Activated B cell treated with CpG ODN at 0.5 μM for 24 hours (primary cell): Measurements from ENCODE around the gene DNAH1. TPM values are rescaled to one million over a fixed set of nuclear protein-coding genes. Genes with fewer than 3 reads are reported as not detected.

Source experiments
- ATAC-seq: fragments of 200-7000 bp; cut with Tn5 transposase; one replicate; pipeline ENCODE4 v1.10.0; 2021; ENCODE audit warnings: low read depth, mild to moderate bottlenecking, moderate library complexity
- CTCF ChIA-PET: fragments of 350-600 bp; sonication (Branson Sonifier 250); formaldehyde crosslinking; loops from one replicate; lab custom pipeline; 2021; ENCODE audit warnings: antibody characterized with exemption; lab: Charles Lee
- POLR2A ChIA-PET: fragments of 350-600 bp; sonication (Branson Sonifier 250); formaldehyde crosslinking; loops from one replicate; lab custom pipeline; 2021; ENCODE audit warnings: antibody characterized with exemption; lab: Charles Lee
- DNase-seq: peaks from one replicate; pipeline ENCODE4 v3.0.0; 2022
- H3K27ac Mint-ChIP-seq: one replicate; pipeline ENCODE4 v1.8.0; 2020; ENCODE audit warnings: mixed read lengths
- H3K27me3 Mint-ChIP-seq: one replicate; pipeline ENCODE4 v1.8.0; 2021; ENCODE audit warnings: mixed read lengths
- H3K36me3 Mint-ChIP-seq: one replicate; pipeline ENCODE4 v1.8.0; 2021; ENCODE audit warnings: low read depth, mixed read lengths
- H3K4me1 Mint-ChIP-seq: one replicate; pipeline ENCODE4 v1.8.0; 2021; ENCODE audit warnings: mixed read lengths
- H3K4me3 Mint-ChIP-seq: one replicate; pipeline ENCODE4 v1.8.0; 2020; ENCODE audit warnings: mild to moderate bottlenecking, mixed read lengths
- H3K9me3 Mint-ChIP-seq: one replicate; pipeline ENCODE4 v1.8.0; 2020; ENCODE audit warnings: mixed read lengths
- intact Hi-C: fragments of 100-400 bp; cut with micrococcal nuclease; formaldehyde crosslinking; loops from one replicate; pipeline ENCODE4 v1.15.1; 2024
- total RNA-seq: library from RNA; stranded (reverse); gene quantifications from 2 replicates; pipeline ENCODE4 v1.2.3, GENCODE V29; 2022
- TF ChIP-seq, protein P1 (sequence below): fragments of 200-600 bp; IDR thresholded peaks from one replicate; pipeline ENCODE4 v1.8.0; 2022; ENCODE audit warnings: antibody characterized with exemption, mild to moderate bottlenecking

DNAH1 gene
- total RNA-seq, 1 donor from 2014 or later, result 25.8 TPM

DNA sequence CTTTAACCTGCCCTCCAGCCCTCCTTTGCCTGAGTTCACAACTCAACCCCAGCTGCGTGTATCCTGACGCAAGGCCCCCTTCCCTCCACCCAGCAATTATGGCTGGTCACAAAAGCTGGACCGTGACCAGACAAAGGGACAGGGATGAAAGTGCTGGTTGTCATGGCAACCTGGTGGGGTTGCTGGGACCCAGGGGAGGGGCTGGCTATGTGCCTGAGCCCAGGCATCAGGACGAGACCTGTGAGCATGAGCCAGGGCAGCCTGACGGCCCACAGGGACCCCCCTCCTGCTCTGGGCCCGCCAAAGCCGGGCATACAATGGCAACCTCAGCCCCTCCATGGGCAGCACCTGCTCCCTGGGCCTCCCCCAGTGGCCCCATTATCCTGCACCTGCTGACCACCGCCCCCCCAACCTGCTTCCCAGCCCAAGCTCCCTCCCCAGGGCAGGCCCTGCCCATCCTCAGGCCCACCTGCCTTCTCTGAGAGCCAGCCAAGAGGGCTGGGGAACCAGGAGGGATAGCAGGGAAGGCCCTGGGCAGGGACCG, 4.5 kb upstream of the DNAH1 start:
- TF ChIP-seq, protein P1, sequence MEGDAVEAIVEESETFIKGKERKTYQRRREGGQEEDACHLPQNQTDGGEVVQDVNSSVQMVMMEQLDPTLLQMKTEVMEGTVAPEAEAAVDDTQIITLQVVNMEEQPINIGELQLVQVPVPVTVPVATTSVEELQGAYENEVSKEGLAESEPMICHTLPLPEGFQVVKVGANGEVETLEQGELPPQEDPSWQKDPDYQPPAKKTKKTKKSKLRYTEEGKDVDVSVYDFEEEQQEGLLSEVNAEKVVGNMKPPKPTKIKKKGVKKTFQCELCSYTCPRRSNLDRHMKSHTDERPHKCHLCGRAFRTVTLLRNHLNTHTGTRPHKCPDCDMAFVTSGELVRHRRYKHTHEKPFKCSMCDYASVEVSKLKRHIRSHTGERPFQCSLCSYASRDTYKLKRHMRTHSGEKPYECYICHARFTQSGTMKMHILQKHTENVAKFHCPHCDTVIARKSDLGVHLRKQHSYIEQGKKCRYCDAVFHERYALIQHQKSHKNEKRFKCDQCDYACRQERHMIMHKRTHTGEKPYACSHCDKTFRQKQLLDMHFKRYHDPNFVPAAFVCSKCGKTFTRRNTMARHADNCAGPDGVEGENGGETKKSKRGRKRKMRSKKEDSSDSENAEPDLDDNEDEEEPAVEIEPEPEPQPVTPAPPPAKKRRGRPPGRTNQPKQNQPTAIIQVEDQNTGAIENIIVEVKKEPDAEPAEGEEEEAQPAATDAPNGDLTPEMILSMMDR, result no peak
- DNase-seq, result no peak
- POLR2A ChIA-PET, result interaction anchor here (1.0 to 1.5 kb wide), 4 partner anchors 14 to 86 kb away, joined by 4 to 7 read pairs (median 6); partner anchors contain the start of genes GLYCTK and TLR9
- peaks cover 4% of the 10 kb centered on the region for H3K36me3 Mint-ChIP-seq
- H3K27me3 Mint-ChIP-seq, result no peaks in the 10 kb centered on the region
- CTCF ChIA-PET, result interaction anchor here (1.2 to 3.0 kb wide), 3 partner anchors 20 to 27 kb away, joined by 3 to 18 read pairs (median 4); no protein-coding TSS in a partner anchor
- peak overlapping the region; percentile 71 for H3K27ac Mint-ChIP-seq
- no peak overlapping the region for H3K4me3 Mint-ChIP-seq
- peaks cover 73% of the 10 kb centered on the region for H3K4me1 Mint-ChIP-seq
- intact Hi-C loops, result loop anchor here (10.0 kb wide), 1 partner anchor 257 kb away; the partner anchor contains the start of gene DUSP7
- no peaks in the 10 kb centered on the region for H3K9me3 Mint-ChIP-seq
- ATAC-seq, result no peak

DNA sequence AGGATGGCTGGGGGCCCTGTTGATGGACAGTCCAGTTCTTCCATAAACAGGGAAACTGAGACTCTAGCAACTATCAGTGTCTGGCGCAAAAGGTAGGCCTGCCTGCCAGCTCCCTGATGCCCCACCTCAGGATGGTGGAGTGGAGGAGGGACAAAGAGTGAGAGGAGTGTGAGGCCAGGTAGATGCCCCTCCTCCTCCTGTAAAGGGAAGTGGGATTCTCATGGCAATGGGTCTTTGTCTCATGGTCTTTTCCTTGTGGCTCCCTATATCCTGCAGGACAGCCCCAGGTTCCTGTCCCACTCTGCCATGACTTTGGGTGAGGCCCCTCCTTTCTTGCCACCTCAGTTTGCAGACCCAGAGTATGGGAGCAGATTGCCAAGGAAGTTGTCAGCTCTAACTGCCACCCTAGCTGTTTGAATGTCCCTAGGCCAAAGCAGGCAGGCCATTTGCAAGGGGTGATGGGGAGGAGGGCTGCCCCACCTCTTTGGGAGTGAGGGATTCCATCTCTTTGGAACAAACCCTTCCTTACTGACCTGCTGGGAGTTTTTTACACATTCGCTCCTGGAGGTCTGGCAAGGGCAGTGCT, 2.8 kb upstream of the DNAH1 start:
- peak overlapping the region; percentile 55 for H3K4me3 Mint-ChIP-seq
- H3K27me3 Mint-ChIP-seq, result no peaks in the 10 kb centered on the region
- H3K4me1 Mint-ChIP-seq, result peaks cover 81% of the 10 kb centered on the region
- ATAC-seq (peak; percentile 7), DNase-seq (no peak)
- H3K36me3 Mint-ChIP-seq, result peaks cover 4% of the 10 kb centered on the region
- TF ChIP-seq, protein P1, result no peak
- POLR2A ChIA-PET, result interaction anchor here (0.6 to 1.9 kb wide), 6 partner anchors 17 to 100 kb away, joined by 3 to 10 read pairs (median 6); partner anchors contain the start of genes GLYCTK, TLR9 and WDR82
- H3K9me3 Mint-ChIP-seq, result no peaks in the 10 kb centered on the region
- peak overlapping the region; percentile 87 for H3K27ac Mint-ChIP-seq
- intact Hi-C loops, result loop anchor here (1.0 to 10.0 kb wide), 4 partner anchors 25 to 258 kb away; partner anchors contain the start of genes DUSP7 and TLR9
- CTCF ChIA-PET, result interaction anchor here (1.4 to 3.2 kb wide), 2 partner anchors 23 to 26 kb away, joined by 3 to 15 read pairs; no protein-coding TSS in a partner anchor

DNA sequence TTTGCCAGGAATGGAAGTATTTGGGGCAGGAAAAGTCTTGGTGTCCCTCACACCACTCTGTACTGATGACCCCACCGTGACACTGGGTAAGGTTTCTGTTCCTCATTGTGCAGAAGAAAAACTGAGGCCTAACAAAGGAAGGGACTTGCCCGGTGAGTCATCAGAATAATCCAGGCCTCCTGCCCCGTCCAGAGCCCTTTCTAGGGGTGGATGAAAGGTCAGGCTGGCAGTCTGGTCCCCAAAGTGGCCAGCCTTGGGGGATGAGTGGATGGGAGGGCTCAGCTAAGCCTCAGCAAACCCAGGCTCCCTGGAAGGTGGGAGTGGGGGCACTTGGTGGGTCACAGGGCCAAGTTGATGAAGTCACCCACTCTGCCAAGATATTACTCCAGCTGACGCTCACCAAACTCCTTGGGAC, 2.3 kb upstream of the DNAH1 start:
- ATAC-seq, result peak; percentile 77
- TF ChIP-seq, protein P1, result no peak
- intact Hi-C loops, result loop anchor here (1.0 to 10.0 kb wide), 4 partner anchors 25 to 259 kb away; partner anchors contain the start of genes DUSP7 and TLR9
- peak overlapping the region; percentile 87 for H3K27ac Mint-ChIP-seq
- POLR2A ChIA-PET, result interaction anchor here (1.0 to 1.9 kb wide), 4 partner anchors 17 to 88 kb away, joined by 5 to 10 read pairs (median 6); partner anchors contain the start of genes TLR9 and WDR82
- H3K36me3 Mint-ChIP-seq, result peaks cover 4% of the 10 kb centered on the region
- H3K9me3 Mint-ChIP-seq, result no peaks in the 10 kb centered on the region
- no peaks in the 10 kb centered on the region for H3K27me3 Mint-ChIP-seq
- CTCF ChIA-PET, result interaction anchor here (3.2 kb wide), 1 partner anchor 25 kb away, joined by 15 read pairs; no protein-coding TSS in a partner anchor
- DNase-seq, result peak; percentile 55
- peak overlapping the region; percentile 55 for H3K4me3 Mint-ChIP-seq
- peaks cover 78% of the 10 kb centered on the region for H3K4me1 Mint-ChIP-seq

DNA sequence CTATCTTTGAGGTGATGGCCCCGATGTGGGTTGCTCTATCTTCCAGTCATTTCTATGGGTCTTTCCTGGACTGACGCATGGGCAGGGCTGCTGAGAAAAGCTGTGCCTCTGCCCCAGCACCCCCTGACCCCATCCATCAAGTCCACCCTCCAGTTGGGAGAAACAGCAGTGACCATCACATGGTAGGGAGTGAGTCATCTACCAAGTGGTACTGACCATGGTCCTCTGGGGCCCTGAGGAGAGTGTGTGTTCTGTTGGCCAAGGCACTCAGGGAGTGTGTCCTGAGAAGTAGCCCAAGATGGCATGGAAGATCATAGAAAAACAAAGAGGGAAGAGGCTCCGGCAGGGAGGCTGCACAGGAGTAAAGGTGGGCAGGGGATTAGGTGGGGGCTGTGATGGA, 1.6 kb upstream of the DNAH1 start:
- H3K4me3 Mint-ChIP-seq, result peak overlapping the region; percentile 55
- POLR2A ChIA-PET, result interaction anchor here (0.6 to 1.9 kb wide), 3 partner anchors 36 to 90 kb away, joined by 4 to 10 read pairs (median 5); partner anchors contain the start of gene WDR82
- peaks cover 3% of the 10 kb centered on the region for H3K36me3 Mint-ChIP-seq
- ATAC-seq, result no peak
- peak overlapping the region; percentile 87 for H3K27ac Mint-ChIP-seq
- H3K27me3 Mint-ChIP-seq, result no peaks in the 10 kb centered on the region
- H3K4me1 Mint-ChIP-seq, result peaks cover 74% of the 10 kb centered on the region
- intact Hi-C loops, result loop anchor here (10.0 kb wide), 1 partner anchor 260 kb away; the partner anchor contains the start of gene DUSP7
- DNase-seq, result no peak
- TF ChIP-seq, protein P1, result no peak
- CTCF ChIA-PET, result interaction anchor here (3.2 kb wide), 1 partner anchor 25 kb away, joined by 15 read pairs; no protein-coding TSS in a partner anchor
- no peaks in the 10 kb centered on the region for H3K9me3 Mint-ChIP-seq
